IMR-90 (cell line): Measurements from ENCODE around the gene FAM181B. TPM values are rescaled to one million over a fixed set of nuclear protein-coding genes. Genes with fewer than 3 reads are reported as not detected.

Experiments used
- ATAC-seq: fragments of 200-7000 bp; cut with Tn5 transposase; 2 replicates; pipeline ENCODE4 v1.9.1; 2020; ENCODE audit warnings: low read depth, mild to moderate bottlenecking, moderate library complexity
- BruUV-seq: library from RNA; stranded (reverse); fragments of 400-500 nt; replicated peaks from 2 replicates; lab custom pipeline; 2021; lab: Mats Ljungman, UMichigan
- CTCF ChIA-PET: fragments of 300-600 bp; formaldehyde crosslinking; extraction: SDS; loops from one replicate; lab custom pipeline; 2021; ENCODE audit warnings: antibody characterized with exemption; lab: Yijun Ruan, JAX
- POLR2A ChIA-PET: fragments of 300-600 bp; sonication (Branson Sonifier 250); formaldehyde crosslinking; loops from one replicate; lab custom pipeline; 2022; ENCODE audit warnings: antibody characterized with exemption; ENCODE audit not compliant: unreplicated experiment; lab: Charles Lee
- DNase-seq: peaks from one replicate; pipeline ENCODE4 v3.0.0; 2013
- H2AFZ ChIP-seq: replicated peaks from 2 replicates; pipeline ENCODE3; 2013; ENCODE audit warnings: low read length, mild to moderate bottlenecking; ENCODE audit not compliant: poor library complexity
- H2AK5ac ChIP-seq: 2 replicates; pipeline ENCODE4 v1.6.1; 2013; ENCODE audit warnings: low read depth, low read length, inconsistent platforms
- H2AK9ac ChIP-seq: replicated peaks from 2 replicates; pipeline ENCODE3; 2013; ENCODE audit warnings: mild to moderate bottlenecking, low read depth, low read length, moderate library complexity; ENCODE audit not compliant: poor library complexity
- H2BK120ac ChIP-seq: 2 replicates; pipeline ENCODE4 v1.6.1; 2013; ENCODE audit warnings: low read depth, low read length, inconsistent platforms
- H2BK15ac ChIP-seq: 3 replicates; pipeline ENCODE4 v1.6.1; 2013; ENCODE audit warnings: low read depth, low read length, inconsistent platforms
- H2BK20ac ChIP-seq: 2 replicates; pipeline ENCODE4 v1.6.1; 2013; ENCODE audit warnings: low read depth, mild to moderate bottlenecking, inconsistent platforms, low read length, moderate library complexity
- H2BK5ac ChIP-seq: 2 replicates; pipeline ENCODE4 v1.6.1; 2013; ENCODE audit warnings: mild to moderate bottlenecking, low read depth, low read length, inconsistent platforms; ENCODE audit not compliant: poor library complexity, severe bottlenecking
- H3K14ac ChIP-seq: replicated peaks from 2 replicates; pipeline ENCODE4 v1.6.1; 2013; ENCODE audit warnings: low read depth, low read length, inconsistent platforms
- H3K18ac ChIP-seq: 2 replicates; pipeline ENCODE4 v1.6.1; 2013; ENCODE audit warnings: low read depth, low read length, control low read depth
- H3K23ac ChIP-seq: 2 replicates; pipeline ENCODE4 v1.6.1; 2013; ENCODE audit warnings: low read depth, low read length, inconsistent platforms
- H3K27ac ChIP-seq: 2 replicates; pipeline ENCODE4 v1.5.1; 2013; ENCODE audit warnings: mild to moderate bottlenecking, control low read depth, low read length; ENCODE audit not compliant: insufficient read depth
- H3K27me3 ChIP-seq: 2 replicates; pipeline ENCODE4 v1.6.1; 2013; ENCODE audit warnings: low read length; ENCODE audit not compliant: control insufficient read depth, insufficient read depth
- H3K36me3 ChIP-seq: 2 replicates; pipeline ENCODE4 v1.6.1; 2013; ENCODE audit warnings: low read length, mixed read lengths; ENCODE audit not compliant: control insufficient read depth, insufficient read depth
- H3K4ac ChIP-seq: 2 replicates; pipeline ENCODE4 v1.6.1; 2013; ENCODE audit warnings: low read depth, low read length, inconsistent platforms
- H3K4me1 ChIP-seq: 2 replicates; pipeline ENCODE4 v1.6.1; 2013; ENCODE audit warnings: low read length, mixed read lengths; ENCODE audit not compliant: control insufficient read depth, insufficient read depth
- H3K4me2 ChIP-seq: 2 replicates; pipeline ENCODE4 v1.6.1; 2013; ENCODE audit warnings: low read depth, mild to moderate bottlenecking, control low read depth, low read length, moderate library complexity
- H3K4me3 ChIP-seq: 2 replicates; pipeline ENCODE4 v1.5.1; 2013; ENCODE audit warnings: low read depth, mild to moderate bottlenecking, control low read depth, low read length, moderate library complexity; ENCODE audit not compliant: insufficient read depth
- H3K56ac ChIP-seq: 2 replicates; pipeline ENCODE4 v1.6.1; 2013; ENCODE audit warnings: low read length, inconsistent platforms; ENCODE audit not compliant: insufficient read depth; ENCODE audit errors: extremely low read depth
- H3K79me1 ChIP-seq, 2 experiments: 2 replicates each; pipeline ENCODE4 v1.6.1; 2013; ENCODE audit warnings: low read length in 2 of 2, inconsistent platforms in 1 of 2, low read depth in 1 of 2
- H3K9ac ChIP-seq: 2 replicates; pipeline ENCODE4 v1.6.1; 2013; ENCODE audit warnings: low read depth, low read length, control low read depth
- H3K9me1 ChIP-seq: 2 replicates; pipeline ENCODE4 v1.6.1; 2013; ENCODE audit warnings: low read length, inconsistent platforms; ENCODE audit not compliant: insufficient read depth
- H3K9me3 ChIP-seq: 2 replicates; pipeline ENCODE4 v1.6.1; 2013; ENCODE audit warnings: low read length; ENCODE audit not compliant: control insufficient read depth, insufficient read depth
- H4K20me1 ChIP-seq: 2 replicates; pipeline ENCODE4 v1.6.1; 2013; ENCODE audit warnings: low read length, inconsistent platforms; ENCODE audit not compliant: insufficient read depth
- H4K5ac ChIP-seq: 2 replicates; pipeline ENCODE4 v1.6.1; 2013; ENCODE audit warnings: mild to moderate bottlenecking, low read depth, low read length, control low read depth
- H4K8ac ChIP-seq, 2 experiments: 2 replicates each; pipeline ENCODE4 v1.6.1; 2013; ENCODE audit warnings: low read depth in 2 of 2, low read length in 2 of 2, control low read depth in 1 of 2, inconsistent platforms in 1 of 2
- H4K91ac ChIP-seq: 2 replicates; pipeline ENCODE4 v1.6.1; 2013; ENCODE audit warnings: low read depth, low read length, inconsistent platforms; ENCODE audit not compliant: insufficient read depth
- BHLHE40 ChIP-seq: fragments of 150-350 bp; IDR thresholded peaks from 2 replicates; pipeline ENCODE4 v1.6.1; 2016; ENCODE audit warnings: mild to moderate bottlenecking, low read depth, low read length
- CEBPB ChIP-seq: IDR thresholded peaks from 2 replicates; pipeline ENCODE4 v1.6.1; 2012; ENCODE audit warnings: low read depth, low read length, improper control_type of control experiment
- CHD1 ChIP-seq: IDR thresholded peaks from 2 replicates; pipeline ENCODE4 v1.6.1; 2012; ENCODE audit warnings: low read depth, low read length, improper control_type of control experiment
- CTCF ChIP-seq: conservative IDR thresholded peaks from 2 replicates; pipeline ENCODE4 v1.5.1; 2012; ENCODE audit warnings: mild to moderate bottlenecking, low read depth, low read length, improper control_type of control experiment
- ELK1 ChIP-seq: fragments of 150-350 bp; IDR thresholded peaks from 2 replicates; pipeline ENCODE4 v1.6.1; 2016; ENCODE audit warnings: low read depth, mild to moderate bottlenecking, low read length, moderate library complexity, borderline replicate concordance
- FOS ChIP-seq: fragments of 150-350 bp; IDR thresholded peaks from 2 replicates; pipeline ENCODE4 v1.6.1; 2016; ENCODE audit warnings: low read depth, low read length
- MAZ ChIP-seq: IDR thresholded peaks from 2 replicates; pipeline ENCODE4 v1.6.1; 2012; ENCODE audit warnings: low read depth, mild to moderate bottlenecking, low read length, improper control_type of control experiment, moderate library complexity, borderline replicate concordance
- MXI1 ChIP-seq: IDR thresholded peaks from 2 replicates; pipeline ENCODE4 v1.6.1; 2012; ENCODE audit warnings: low read depth, mild to moderate bottlenecking, low read length, moderate library complexity, borderline replicate concordance
- NFE2L2 ChIP-seq: fragments of 150-350 bp; IDR thresholded peaks from 2 replicates; pipeline ENCODE4 v1.6.1; 2016; ENCODE audit warnings: low read depth, mild to moderate bottlenecking, low read length
- POLR2A ChIP-seq: IDR thresholded peaks from 2 replicates; pipeline ENCODE4 v1.6.1; 2012; ENCODE audit warnings: mild to moderate bottlenecking, low read depth, low read length
- RAD21 ChIP-seq: IDR thresholded peaks from 2 replicates; pipeline ENCODE4 v1.6.1; 2012; ENCODE audit warnings: low read length, improper control_type of control experiment
- RCOR1 ChIP-seq: IDR thresholded peaks from 2 replicates; pipeline ENCODE4 v1.6.1; 2012; ENCODE audit warnings: mild to moderate bottlenecking, low read length, improper control_type of control experiment; ENCODE audit not compliant: insufficient replicate concordance
- RFX5 ChIP-seq: IDR thresholded peaks from 2 replicates; pipeline ENCODE4 v1.8.0; 2012; ENCODE audit warnings: low read depth, mild to moderate bottlenecking, low read length, moderate library complexity
- SMC3 ChIP-seq: fragments of 150-350 bp; IDR thresholded peaks from 2 replicates; pipeline ENCODE4 v1.6.1; 2016; ENCODE audit warnings: low read depth, mild to moderate bottlenecking, antibody characterized with exemption, low read length, moderate library complexity
- USF2 ChIP-seq: fragments of 150-350 bp; IDR thresholded peaks from 2 replicates; pipeline ENCODE4 v1.6.1; 2017; ENCODE audit warnings: mild to moderate bottlenecking, antibody characterized with exemption, low read length, low read depth
- WGBS, 2 experiments: methylation state at CpG; one replicate each; pipeline versions ENCODE4 v1.1.5 to v1.1.7; 2013; ENCODE audit warnings: missing lambda C conversion rate in 2 of 2; ENCODE audit not compliant: insufficient read length in 1 of 2; ENCODE audit errors: extremely low coverage in 2 of 2; 5-methylcytosine and 5-hydroxymethylcytosine counted together
- dilution Hi-C: fragments of 300-500 bp; cut with HindIII; formaldehyde crosslinking; loops from one replicate; pipeline ENCODE4 v1.14.3; 2018; ENCODE audit warnings: low sequenced_read_pairs; ENCODE audit not compliant: unreplicated experiment
- in situ Hi-C: fragments of 300-500 bp; cut with MboI; formaldehyde crosslinking; loops from 3 replicates; pipeline ENCODE4 v1.14.3; 2019; ENCODE audit warnings: low sequenced_read_pairs, inconsistent platforms, mixed read lengths
- intact Hi-C: fragments of 100-400 bp; cut with micrococcal nuclease; formaldehyde crosslinking; loops from 2 replicates; pipeline ENCODE4 v1.10.0; 2022
- polyA plus RNA-seq, 3 experiments: library from polyadenylated mRNA; depleted of rRNA; stranded (reverse); fragments of >200 nt; gene quantifications; 2 replicates each; pipeline ENCODE4 v1.2.3, GENCODE V29; 2012; ENCODE audit warnings: low replicate concordance in 1 of 3
- total RNA-seq: library from RNA; depleted of rRNA; stranded (reverse); fragments of >200 nt; gene quantifications from 2 replicates; pipeline ENCODE4 v1.2.3, GENCODE V29; 2012

The FAM181B gene
- total and polyA plus RNA-seq, 2 of the 4 experiments (the other 2 are of a cell fraction) = not detected

GRCh38 chr11:82756765-82757639 is 23.3 kb upstream of the FAM181B start:
- Histone ChIP-seq H2AK5ac (no peak overlapping the region), H3K27ac (no peak overlapping the region), H3K4me1 (no peaks in the 10 kb centered on the region), H2BK15ac (no peak overlapping the region), H2BK120ac (no peak overlapping the region), H4K5ac (no peak overlapping the region), H3K4me2 (no peak overlapping the region), H2AFZ (no peak overlapping the region), H4K8ac (no peak overlapping the region), H3K79me1 (no peaks in the 10 kb centered on the region), H3K18ac (no peak overlapping the region), H3K9me3 (no peaks in the 10 kb centered on the region), H3K27me3 (peaks cover 5% of the 10 kb centered on the region; the same call in 1 of the 2 replicates), H2BK20ac (no peak overlapping the region), H3K4ac (no peak overlapping the region), H3K9me1 (no peaks in the 10 kb centered on the region), H3K14ac (no peak overlapping the region), H4K20me1 (no peaks in the 10 kb centered on the region), H3K23ac (no peak overlapping the region), H4K91ac (no peak overlapping the region), H2AK9ac (no peak overlapping the region), H2BK5ac (no peak overlapping the region), H3K56ac (no peak overlapping the region), H3K36me3 (no peaks in the 10 kb centered on the region), H3K4me3 (no peak overlapping the region), H3K9ac (no peak overlapping the region)
- BruUV-seq = no TSS peak
- POLR2A ChIA-PET = no interaction called here
- WGBS, 2 experiments = no CpG with 5 or more reads among the region's 8 CpGs
- dilution Hi-C loops = no loop called here
- TF ChIP-seq CTCF = no peak
- TF ChIP-seq NFE2L2 = no peak
- no peak for TF ChIP-seq RAD21
- TF ChIP-seq USF2 = no peak
- TF ChIP-seq CEBPB = no peak
- TF ChIP-seq MAZ = no peak
- no peak for TF ChIP-seq SMC3
- no peak for TF ChIP-seq POLR2A
- TF ChIP-seq FOS = no peak
- no peak for TF ChIP-seq ELK1
- no peak for TF ChIP-seq RFX5
- TF ChIP-seq CHD1 = no peak
- TF ChIP-seq BHLHE40 = no peak
- no peak for TF ChIP-seq MXI1
- no peak for TF ChIP-seq RCOR1
- DNase-seq = no peak
- no peak for ATAC-seq
- in situ Hi-C loops = no loop called here
- intact Hi-C loops = no loop called here
- CTCF ChIA-PET = interaction anchor here (1.6 kb wide), 1 partner anchor 19 kb away, joined by 3 read pairs; no protein-coding TSS in a partner anchor
